Testis (tissue), 3 donors: Measurements from ENCODE around the gene RNF217. TPM values are rescaled to one million over a fixed set of nuclear protein-coding genes. Genes with fewer than 3 reads are reported as not detected.

Source experiments
- DNase-seq: peaks from one replicate; pipeline ENCODE4 v3.0.0-alpha.2; 2019
- H3K27ac ChIP-seq, 2 donors: fragments of 200-600 bp; sonication (generic); one replicate each; pipeline ENCODE4 v1.5.1; 2019
- H3K27me3 ChIP-seq: fragments of 200-600 bp; sonication (generic); one replicate; pipeline ENCODE4 v1.5.1; 2019
- H3K36me3 ChIP-seq: fragments of 200-600 bp; sonication (generic); one replicate; pipeline ENCODE4 v1.5.1; 2017; ENCODE audit warnings: low read depth; ENCODE audit errors: missing control alignments
- H3K4me1 ChIP-seq: fragments of 200-600 bp; sonication (generic); one replicate; pipeline ENCODE4 v1.5.1; 2019
- H3K4me3 ChIP-seq, 2 donors: fragments of 200-600 bp; sonication (generic); one replicate each; pipeline ENCODE4 v1.5.1; 2017 to 2019
- H3K9me3 ChIP-seq: fragments of 200-600 bp; sonication (generic); one replicate; pipeline ENCODE4 v1.5.1; 2017
- POLR2A ChIP-seq: fragments of 450-650 bp; IDR thresholded peaks from one replicate; pipeline ENCODE4 v1.6.1; 2017; ENCODE audit warnings: antibody characterized with exemption, mild to moderate bottlenecking, moderate library complexity
- WGBS, 2 donors: methylation state at CpG; one replicate each; pipeline ENCODE4 v1.1.5; 2018; 5-methylcytosine and 5-hydroxymethylcytosine counted together
- intact Hi-C: fragments of 100-400 bp; cut with DNase I; formaldehyde crosslinking; loops from one replicate; pipeline ENCODE4 v1.15.1; 2023; ENCODE audit warnings: low total_unique reads
- polyA plus RNA-seq: library from polyadenylated mRNA; stranded (reverse); fragments of 350-450 nt; fragmentation: Illumina TruSeq; extraction: RNeasy Lipid Tissue Mini Kit (QIAGEN cat#74804); gene quantifications from one replicate; pipeline ENCODE4 v1.2.3, GENCODE V29; 2014; ENCODE audit warnings: low read depth, low replicate concordance; ENCODE audit not compliant: insufficient read depth
- total RNA-seq, 2 donors: library from RNA; depleted of rRNA; stranded (reverse); fragments of >200 nt; gene quantifications; one replicate each; pipeline ENCODE4 v1.2.3, GENCODE V29; 2016
- TF ChIP-seq, protein P1 (sequence below), 3 experiments: fragments of 450-650 bp in 2 of 3; fragments of 200-600 bp in 1 of 3; sonication (generic) in 1 of 3; IDR thresholded peaks; one replicate each; pipeline ENCODE4 v1.5.1; 2016 to 2019; ENCODE audit warnings: antibody characterized with exemption in 3 of 3, mild to moderate bottlenecking in 2 of 3, moderate library complexity in 1 of 3

The RNF217 gene
- total and polyA plus RNA-seq, 3 donors from 2014 or later = 25.1 to 48.0 (median 33.3) TPM

DNA sequence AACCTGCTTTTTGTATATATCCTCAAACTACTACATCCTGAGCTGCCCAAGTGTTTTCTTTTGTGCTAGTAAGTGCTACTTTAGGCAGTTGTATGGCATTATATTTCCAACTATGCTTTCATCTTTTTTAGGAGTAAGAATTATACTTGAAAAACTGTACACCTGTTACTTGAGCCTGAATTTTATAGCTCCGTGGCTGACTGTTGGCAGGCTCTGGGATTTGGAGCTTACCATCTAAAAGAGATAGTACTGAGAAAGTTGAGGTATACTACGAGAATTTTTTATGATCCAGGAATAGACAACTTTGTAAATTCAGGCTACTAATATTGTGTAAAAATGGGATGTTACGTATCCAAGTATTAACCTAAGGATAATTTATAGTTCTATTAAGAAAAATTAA, 32.4 kb downstream of the RNF217 start:
- intact Hi-C loops = no loop called here
- Histone ChIP-seq H3K36me3 (no peaks in the 10 kb centered on the region), H3K27me3 (no peaks in the 10 kb centered on the region), H3K4me3 (no peak overlapping the region), H3K4me1 (no peaks in the 10 kb centered on the region), H3K27ac (no peak overlapping the region), H3K9me3 (no peaks in the 10 kb centered on the region)
- 77 to 81% methylated on average over 3 of the region's 3 CpGs for WGBS, 2 donors
- TF ChIP-seq, protein P1, sequence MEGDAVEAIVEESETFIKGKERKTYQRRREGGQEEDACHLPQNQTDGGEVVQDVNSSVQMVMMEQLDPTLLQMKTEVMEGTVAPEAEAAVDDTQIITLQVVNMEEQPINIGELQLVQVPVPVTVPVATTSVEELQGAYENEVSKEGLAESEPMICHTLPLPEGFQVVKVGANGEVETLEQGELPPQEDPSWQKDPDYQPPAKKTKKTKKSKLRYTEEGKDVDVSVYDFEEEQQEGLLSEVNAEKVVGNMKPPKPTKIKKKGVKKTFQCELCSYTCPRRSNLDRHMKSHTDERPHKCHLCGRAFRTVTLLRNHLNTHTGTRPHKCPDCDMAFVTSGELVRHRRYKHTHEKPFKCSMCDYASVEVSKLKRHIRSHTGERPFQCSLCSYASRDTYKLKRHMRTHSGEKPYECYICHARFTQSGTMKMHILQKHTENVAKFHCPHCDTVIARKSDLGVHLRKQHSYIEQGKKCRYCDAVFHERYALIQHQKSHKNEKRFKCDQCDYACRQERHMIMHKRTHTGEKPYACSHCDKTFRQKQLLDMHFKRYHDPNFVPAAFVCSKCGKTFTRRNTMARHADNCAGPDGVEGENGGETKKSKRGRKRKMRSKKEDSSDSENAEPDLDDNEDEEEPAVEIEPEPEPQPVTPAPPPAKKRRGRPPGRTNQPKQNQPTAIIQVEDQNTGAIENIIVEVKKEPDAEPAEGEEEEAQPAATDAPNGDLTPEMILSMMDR (IDR thresholded peaks at IDR 0.05) = no peak
- no peak for TF ChIP-seq POLR2A
- no peak for DNase-seq

DNA sequence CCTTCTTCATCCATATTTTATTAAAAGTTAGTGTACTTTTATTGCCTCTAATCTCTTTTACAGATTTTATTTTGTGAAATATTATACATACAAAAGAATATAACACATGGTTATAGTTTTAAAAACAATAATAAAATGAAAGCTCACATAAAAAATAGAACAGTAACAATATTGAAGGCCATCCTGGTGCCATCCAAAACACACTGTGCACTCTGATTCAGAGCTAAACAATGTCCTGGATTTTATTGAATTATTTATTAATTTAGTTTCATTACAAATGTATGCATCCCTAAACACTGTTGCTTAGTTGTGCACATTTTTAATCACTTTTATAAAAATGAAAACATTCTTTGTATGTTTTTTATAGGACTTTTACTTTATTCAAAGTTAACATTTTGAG, 32.9 kb downstream of the RNF217 start:
- intact Hi-C loops = no loop called here
- no peak overlapping the region for H3K27ac ChIP-seq
- H3K36me3 ChIP-seq = no peaks in the 10 kb centered on the region
- H3K27me3 ChIP-seq = no peaks in the 10 kb centered on the region
- H3K4me1 ChIP-seq = no peaks in the 10 kb centered on the region
- TF ChIP-seq, protein P1 (IDR thresholded peaks at IDR 0.05) = no peak
- no peak for TF ChIP-seq POLR2A
- H3K4me3 ChIP-seq = no peak overlapping the region
- H3K9me3 ChIP-seq = no peaks in the 10 kb centered on the region
- no peak for DNase-seq

DNA sequence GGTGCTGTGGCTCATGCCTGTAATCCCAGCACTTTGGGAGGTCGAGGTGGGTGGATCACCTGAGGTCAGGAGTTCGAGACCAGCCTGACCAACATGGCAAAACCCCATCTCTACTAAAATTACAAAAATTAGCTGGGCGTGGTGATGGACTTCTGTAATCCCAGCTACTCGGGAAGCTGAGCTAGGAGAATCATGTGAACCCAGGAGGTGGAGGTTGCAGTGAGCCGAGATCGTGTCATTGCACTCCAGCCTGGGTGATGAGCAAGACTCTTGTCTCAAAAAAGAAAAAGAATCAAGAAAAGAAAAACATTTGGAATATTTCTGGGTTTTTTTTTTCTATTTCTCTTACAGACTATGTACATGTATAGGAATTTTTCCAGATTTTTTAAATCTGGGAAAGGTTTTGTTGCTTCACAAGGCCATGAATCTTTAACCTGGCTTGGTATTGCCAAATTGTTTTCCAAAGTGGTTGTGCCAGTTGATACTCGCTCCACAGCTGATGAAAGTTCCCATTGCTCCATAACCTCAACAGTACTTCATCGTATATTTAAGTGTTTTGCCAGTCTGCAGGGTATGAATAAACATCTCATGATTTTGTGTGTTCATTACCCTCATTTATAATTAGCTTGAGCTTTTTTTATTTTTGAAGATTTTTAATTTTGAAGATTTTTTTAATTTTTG, 33.5 kb downstream of the RNF217 start:
- 94% methylated on average over 8 of the region's 8 CpGs for WGBS, 2 donors

DNA sequence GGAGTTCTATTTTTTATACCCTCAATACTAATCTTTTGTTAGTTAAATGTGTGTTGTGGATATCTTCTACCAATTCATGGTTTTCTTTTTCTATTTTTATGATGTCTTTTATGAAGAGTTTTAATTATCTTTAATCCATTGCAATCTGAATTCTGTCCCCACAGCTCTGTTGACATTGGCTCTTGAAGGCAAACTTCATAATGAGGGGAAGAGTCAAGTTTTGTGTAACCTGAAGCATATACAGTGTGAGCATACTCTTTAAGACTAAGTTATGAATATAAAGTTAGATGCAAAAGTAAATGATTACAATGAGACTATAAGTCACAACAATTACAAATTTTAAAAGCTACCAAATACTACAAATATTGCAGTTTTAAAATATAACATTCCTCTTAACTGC, 34.2 kb downstream of the RNF217 start:
- DNase-seq = no peak
- TF ChIP-seq, protein P1 (IDR thresholded peaks at IDR 0.05) = no peak
- no peak for TF ChIP-seq POLR2A
- H3K4me1 ChIP-seq = no peaks in the 10 kb centered on the region
- H3K9me3 ChIP-seq = no peaks in the 10 kb centered on the region
- H3K27ac ChIP-seq = no peak overlapping the region
- no peaks in the 10 kb centered on the region for H3K27me3 ChIP-seq
- no peak overlapping the region for H3K4me3 ChIP-seq
- no peaks in the 10 kb centered on the region for H3K36me3 ChIP-seq
- intact Hi-C loops = no loop called here

More for the DNA sequence above, 33.5 kb downstream of the RNF217 start:
- Histone ChIP-seq H3K9me3 (no peaks in the 10 kb centered on the region), H3K27ac (no peak overlapping the region), H3K4me1 (no peaks in the 10 kb centered on the region), H3K36me3 (no peaks in the 10 kb centered on the region), H3K27me3 (no peaks in the 10 kb centered on the region), H3K4me3 (no peak overlapping the region)
- no peak for TF ChIP-seq POLR2A
- intact Hi-C loops = no loop called here
- DNase-seq = no peak

DNA sequence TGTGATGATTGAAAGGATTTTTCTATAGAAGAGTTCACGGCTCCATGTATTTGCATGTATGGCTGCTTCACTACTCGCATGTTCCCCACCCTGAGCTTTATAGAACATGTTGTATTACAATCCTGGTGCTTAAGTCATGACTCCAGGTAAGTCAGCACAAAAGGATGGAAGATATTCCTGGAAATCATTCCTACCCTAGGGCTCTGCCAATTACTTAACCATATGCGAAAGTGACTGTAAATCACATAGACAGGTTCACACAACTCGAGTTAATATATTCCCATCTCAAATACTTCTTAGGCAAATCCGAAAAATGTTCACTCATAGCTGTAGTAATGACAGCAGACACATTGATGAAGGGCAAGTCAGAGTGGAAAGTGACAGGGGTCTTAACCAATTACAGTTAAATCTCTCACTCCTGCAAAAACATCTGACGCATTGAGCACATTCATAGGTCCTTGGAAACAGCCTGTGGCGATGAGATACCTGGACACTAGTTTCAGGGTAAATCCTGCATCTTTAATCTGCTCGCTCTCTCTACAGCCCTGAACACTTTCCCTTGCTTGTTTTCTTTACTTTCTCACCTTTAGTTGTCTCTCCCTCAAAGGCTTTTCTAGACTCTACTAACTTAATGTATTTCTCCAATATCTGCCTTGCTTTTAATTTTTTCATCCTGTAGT, 35.1 kb downstream of the RNF217 start:
- no peaks in the 10 kb centered on the region for H3K9me3 ChIP-seq
- H3K36me3 ChIP-seq = no peaks in the 10 kb centered on the region
- intact Hi-C loops = no loop called here
- 82 to 90% methylated on average over 8 of the region's 8 CpGs for WGBS, 2 donors
- no peak overlapping the region for H3K27ac ChIP-seq
- H3K27me3 ChIP-seq = no peaks in the 10 kb centered on the region
- H3K4me3 ChIP-seq = no peak overlapping the region
- H3K4me1 ChIP-seq = no peaks in the 10 kb centered on the region
- TF ChIP-seq, protein P1 (IDR thresholded peaks at IDR 0.05) = no peak
- no peak for TF ChIP-seq POLR2A
- no peak for DNase-seq
